Ramos (cell line): ENCODE results near the gene ZNF736.
"Not testable (repeated sequence)": the region's sequence is repeated elsewhere in the genome, so short reads cannot be mapped to it uniquely, and the experiment has no call there.

ENCODE experiments used
- in situ Hi-C: fragments of 300-500 bp; cut with MboI; formaldehyde crosslinking; loops from one replicate; pipeline ENCODE4 v1.14.3; 2022; ENCODE audit warnings: low sequenced_read_pairs; ENCODE audit not compliant: unreplicated experiment

The ZNF736 gene

DNA sequence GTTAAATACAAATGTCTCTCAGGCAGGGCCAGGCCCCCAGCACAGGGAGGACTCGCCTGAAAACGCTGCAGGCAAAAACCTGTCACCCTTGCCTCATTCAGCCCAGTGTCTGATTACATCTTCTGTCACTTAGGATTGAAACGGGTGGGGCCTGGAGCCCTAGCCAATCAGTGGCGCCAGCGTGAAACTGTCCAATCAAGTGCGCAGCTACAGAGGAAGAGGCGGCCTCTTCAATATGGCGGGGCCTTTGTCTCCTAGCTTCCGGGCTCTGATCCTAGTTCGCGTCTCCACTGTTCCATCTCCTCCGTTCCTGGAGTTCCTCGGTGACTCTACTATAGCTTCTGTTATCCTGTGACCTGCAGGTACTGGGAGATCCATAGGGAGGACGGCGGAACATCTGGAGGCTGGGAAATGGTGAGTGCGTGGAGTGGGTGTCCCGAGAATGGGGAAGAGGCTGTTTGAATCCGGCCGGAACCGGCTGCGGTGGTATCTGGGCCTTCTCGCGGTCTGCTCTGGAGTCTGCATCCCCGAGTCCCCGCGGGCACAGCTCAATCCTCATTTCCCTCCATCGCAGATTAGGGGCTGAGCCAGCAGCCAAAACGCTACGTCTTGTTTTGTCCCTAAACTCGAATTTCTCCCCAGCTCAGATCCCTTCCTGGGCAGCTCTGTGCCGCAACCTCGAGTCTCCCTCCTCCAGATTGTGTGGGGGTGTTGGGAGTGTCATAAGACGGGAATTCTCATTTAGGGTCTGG, at the start of gene ZNF736:
Gene ZNF736, plus strand, starts transcription at position 222 of the 752 bp plus-strand sequence. Its CDS starts 190 bp downstream, at position 412.
- in situ Hi-C loops: no loop called here

- in situ Hi-C loops: no loop called here
Observed at GRCh38 chr7:64266341-64266919, 47.3 kb upstream of the ZNF736 start.

DNA sequence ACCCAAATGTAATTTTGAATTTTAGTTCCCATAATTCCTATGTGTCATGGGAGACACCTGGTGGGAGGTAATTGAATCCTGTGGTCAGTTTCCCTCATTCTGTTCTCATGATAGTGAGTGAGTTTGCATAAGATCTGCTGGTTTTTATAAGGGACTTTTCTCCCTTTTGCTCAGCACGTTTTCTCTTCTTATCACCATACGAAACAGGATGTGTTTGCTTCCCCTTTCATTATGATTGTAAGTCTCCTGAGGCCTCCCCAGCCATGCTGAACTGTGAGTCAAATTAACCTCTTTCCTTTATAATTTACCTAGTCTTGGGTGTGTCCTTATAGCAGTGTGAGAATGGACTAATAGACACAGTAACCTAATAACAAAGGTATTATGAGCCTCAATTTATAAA, 36.1 kb upstream of the ZNF736 start:
- in situ Hi-C loops: no loop called here

DNA sequence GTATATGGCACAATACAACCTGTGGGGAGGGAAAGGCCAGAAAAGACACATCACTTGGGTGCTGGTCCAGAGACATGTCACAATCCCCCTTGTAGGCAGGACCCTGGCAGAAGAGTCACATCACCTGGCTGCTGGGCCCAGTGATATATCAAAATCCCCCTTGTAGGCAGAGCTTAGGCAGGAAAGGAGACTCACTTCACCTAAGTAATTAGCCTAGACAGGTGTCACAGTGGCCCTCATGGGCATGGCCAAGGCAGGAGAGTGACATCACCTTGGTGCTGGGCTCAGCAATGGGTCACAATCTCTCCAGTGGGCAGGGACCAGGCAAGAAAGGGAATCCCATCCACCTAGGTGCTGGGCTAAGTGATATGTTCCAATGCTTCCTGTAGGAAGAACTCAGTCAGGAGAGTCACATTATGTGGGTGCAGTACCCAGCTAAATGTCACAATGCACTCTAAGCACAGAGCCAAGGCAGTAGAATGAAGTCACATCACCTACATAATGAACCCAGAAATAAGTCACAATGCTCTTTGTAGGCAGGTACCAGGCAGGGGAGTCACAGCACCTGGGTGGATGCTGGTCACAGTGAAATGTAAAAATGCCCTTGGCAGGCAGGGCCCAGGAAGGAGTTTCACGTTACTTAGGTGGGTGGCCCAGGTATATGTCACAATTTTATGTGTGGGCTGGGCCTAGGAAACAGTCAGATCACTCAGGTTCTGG, 18.9 kb upstream of the ZNF736 start:
- in situ Hi-C loops: no loop called here

- in situ Hi-C loops: not testable (repeated sequence)
Observed at GRCh38 chr7:64297418-64297817, 16.3 kb upstream of the ZNF736 start.

GRCh38 chr7:64300641-64301405, 12.9 kb upstream of the ZNF736 start:
- in situ Hi-C loops: loop anchor here (10.0 kb wide), 1 partner anchor 604 kb away; the partner anchor contains the start of gene ZNF273

GRCh38 chr7:64307254-64308015, 6.3 kb upstream of the ZNF736 start:
- in situ Hi-C loops: loop anchor here (10.0 kb wide), 1 partner anchor 597 kb away; the partner anchor contains the start of gene ZNF273

GRCh38 chr7:64308016-64308270, 5.8 kb upstream of the ZNF736 start:
- in situ Hi-C loops: loop anchor here (10.0 kb wide), 1 partner anchor 597 kb away; the partner anchor contains the start of gene ZNF273

DNA sequence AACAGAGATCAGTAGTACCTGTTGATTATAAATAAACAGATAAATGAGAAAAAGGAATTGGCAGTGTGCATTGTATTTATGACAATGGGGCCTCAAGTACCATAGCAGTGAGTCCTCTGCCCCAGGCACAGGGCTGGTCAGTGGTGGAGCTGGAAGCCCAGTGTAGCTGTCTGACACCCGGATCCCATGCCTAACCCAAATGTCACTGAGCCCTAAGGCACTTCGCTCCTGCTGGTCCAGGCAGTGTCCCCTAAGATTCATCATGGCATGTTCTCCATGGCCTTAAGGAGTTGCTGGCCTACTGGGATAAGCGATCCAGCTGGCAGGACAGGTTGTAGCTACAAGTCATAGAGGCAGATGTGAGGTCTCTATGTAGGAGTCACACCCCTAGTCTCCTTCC, 3.3 kb upstream of the ZNF736 start:
- in situ Hi-C loops: no loop called here

DNA sequence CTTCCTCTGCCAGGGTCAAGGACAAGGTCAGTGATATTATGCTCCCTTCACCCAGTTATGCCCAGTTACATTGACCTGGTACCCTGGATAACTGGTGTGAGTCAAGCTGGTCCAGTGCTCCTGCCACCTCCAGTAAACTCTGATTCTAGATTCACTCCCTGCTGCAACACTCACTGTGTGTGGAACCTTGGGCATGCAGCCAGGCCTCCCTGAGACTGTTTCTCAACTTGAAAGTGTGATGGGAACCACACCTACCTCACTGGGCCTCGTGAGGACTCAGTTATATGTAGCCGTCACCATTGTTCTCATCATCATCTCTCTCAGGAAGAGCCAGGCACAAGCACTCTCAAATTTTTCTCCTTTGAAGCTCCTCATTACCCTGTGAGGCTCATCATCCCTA, 935 bp upstream of the ZNF736 start:
- in situ Hi-C loops: no loop called here

DNA sequence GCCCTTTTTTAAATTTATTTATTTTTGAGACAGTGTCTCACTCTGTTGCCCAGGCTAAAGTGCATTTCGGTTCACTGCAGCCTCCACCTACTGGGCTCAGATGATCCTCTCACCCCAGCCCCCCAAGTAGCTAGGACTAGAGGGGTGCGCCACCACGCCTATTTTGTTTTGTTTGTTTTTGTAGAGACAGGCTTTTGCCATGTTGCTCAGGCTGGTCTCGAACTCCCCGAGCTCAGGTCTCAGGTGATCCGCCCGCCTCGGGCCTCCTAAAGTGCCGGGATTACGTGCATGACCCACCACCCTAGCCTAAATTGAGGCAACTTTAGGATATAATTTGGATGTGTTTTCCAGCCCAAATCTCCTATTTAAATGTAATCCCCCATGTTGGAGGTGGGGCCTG, 805 bp downstream of the ZNF736 start:
- in situ Hi-C loops: no loop called here

DNA sequence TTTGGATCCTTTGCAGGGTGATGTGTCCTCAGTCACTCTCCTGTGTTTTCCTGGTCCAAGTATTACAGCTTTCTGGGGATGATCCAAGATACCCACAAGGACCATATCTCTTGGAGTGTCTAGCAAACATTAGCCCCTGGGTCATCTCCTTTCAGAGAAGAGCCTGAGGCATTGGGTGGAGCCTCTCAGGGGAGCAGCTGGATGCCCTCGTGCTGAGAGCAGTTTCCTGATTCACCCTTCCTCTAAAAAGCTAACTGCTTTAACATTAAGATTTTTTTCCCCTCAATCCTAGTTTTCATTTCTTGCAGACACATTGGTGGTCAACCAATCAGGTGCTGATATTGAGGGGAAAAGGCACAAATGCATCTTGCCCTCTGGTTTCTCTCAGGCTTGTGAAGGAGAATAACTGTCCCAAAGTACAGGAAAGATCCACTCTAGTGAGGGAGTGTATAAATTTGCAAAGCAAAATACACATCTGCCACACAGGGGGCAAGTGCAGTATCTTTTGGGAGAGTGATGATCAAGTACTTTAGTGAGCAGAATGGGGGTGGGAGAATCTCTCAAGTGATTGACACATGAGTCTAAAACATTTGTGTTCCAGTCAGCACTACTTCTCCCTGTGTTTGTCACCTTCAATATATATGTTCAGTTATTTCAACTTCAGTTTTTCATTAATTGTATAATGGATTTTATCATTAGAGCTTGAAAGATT, 2.4 kb downstream of the ZNF736 start:
- in situ Hi-C loops: not testable (repeated sequence)

- in situ Hi-C loops: no loop called here
Observed at GRCh38 chr7:64320547-64321513, 7.1 kb downstream of the ZNF736 start.

GRCh38 chr7:64324166-64324565, 10.4 kb downstream of the ZNF736 start:
- in situ Hi-C loops: not testable (repeated sequence)

GRCh38 chr7:64348713-64349210, 35.0 kb downstream of the ZNF736 start:
- in situ Hi-C loops: not testable (repeated sequence)

GRCh38 chr7:64359543-64359942, 45.8 kb downstream of the ZNF736 start:
- in situ Hi-C loops: no loop called here

DNA sequence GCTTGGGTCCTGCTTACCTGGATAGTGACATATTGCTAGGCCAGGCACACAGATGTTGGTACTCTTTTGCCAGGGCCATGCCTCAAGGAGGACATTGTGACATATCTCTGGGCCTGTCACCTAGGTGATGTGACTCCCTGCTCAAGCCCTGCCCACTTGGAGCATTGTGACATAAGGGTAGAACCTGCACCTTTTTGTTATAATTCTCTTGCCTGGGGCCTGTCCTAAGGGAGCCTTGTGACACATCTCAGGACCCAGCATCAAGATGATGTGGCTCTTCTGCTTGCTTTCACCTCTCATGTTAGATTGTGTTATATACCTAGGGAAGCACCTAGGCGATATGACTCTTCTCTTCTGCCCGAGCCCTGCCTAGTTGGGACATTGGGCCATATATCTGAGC, 57.4 kb downstream of the ZNF736 start:
- in situ Hi-C loops: no loop called here

DNA sequence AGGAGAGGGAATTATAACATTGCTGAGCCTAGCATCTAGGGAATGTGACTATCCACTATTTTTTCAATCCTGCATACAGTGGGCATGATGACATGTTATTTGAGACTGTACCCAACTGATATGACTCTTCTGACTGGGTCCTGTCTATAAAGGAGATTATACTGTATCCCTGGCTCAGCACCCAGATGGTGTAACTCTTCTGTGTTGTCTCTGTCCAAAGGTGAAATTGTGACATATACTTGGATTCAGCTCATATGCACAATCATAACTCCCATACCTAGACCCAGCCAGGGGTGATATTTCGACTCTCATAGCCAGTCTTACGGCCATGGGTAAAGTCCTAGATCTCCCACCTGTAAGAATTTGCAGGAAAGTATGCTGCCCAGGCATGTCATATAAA, 59.3 kb downstream of the ZNF736 start:
- in situ Hi-C loops: no loop called here
